Cardiac muscle cell (in vitro differentiated cells and primary cell): ENCODE results near the gene RAB30. TPM values are rescaled to one million over a fixed set of nuclear protein-coding genes. Genes with fewer than 3 reads are reported as not detected.
A peak's percentile ranks its signal among the peaks of the same experiment; 100 is the strongest.

Experiments used
- DNase-seq, 2 donors: peaks; one replicate each; pipeline versions ENCODE4 v3.0.0 to v3.0.0-alpha.2; 2010 to 2017; ENCODE audit warnings: low read depth in 1 of 2, low spot score in 1 of 2
- H3K27ac ChIP-seq: fragments of 200-600 bp; sonication (generic); 2 replicates; pipeline ENCODE4 v1.5.1; 2016
- H3K27me3 ChIP-seq: fragments of 200-600 bp; sonication (generic); 2 replicates; pipeline ENCODE4 v1.6.0; 2016; ENCODE audit warnings: control low read depth
- H3K36me3 ChIP-seq: fragments of 200-600 bp; sonication (generic); 2 replicates; pipeline ENCODE4 v1.5.1; 2016; ENCODE audit warnings: control low read depth
- H3K4me1 ChIP-seq: fragments of 200-600 bp; sonication (generic); 2 replicates; pipeline ENCODE4 v1.8.1; 2017; ENCODE audit warnings: low read depth, mild to moderate bottlenecking, mixed run types
- H3K4me3 ChIP-seq: fragments of 200-600 bp; sonication (generic); 2 replicates; pipeline ENCODE4 v1.5.1; 2016; ENCODE audit warnings: mild to moderate bottlenecking
- H3K9me3 ChIP-seq: fragments of 200-600 bp; sonication (generic); 2 replicates; pipeline ENCODE4 v1.5.1; 2017; ENCODE audit warnings: low read depth, mild to moderate bottlenecking, control low read depth
- polyA plus RNA-seq: library from polyadenylated mRNA; unstranded; fragments of >200 nt; fragmentation: Nextera tagmentation; extraction: Ambion mirVana; gene quantifications from 2 replicates; pipeline ENCODE4 v1.2.1, GENCODE V29; 2016
- total RNA-seq: library from RNA; depleted of rRNA; stranded (reverse); fragments of >200 nt; gene quantifications from 2 replicates; pipeline ENCODE4 v1.2.3, GENCODE V29; 2016
- TF ChIP-seq, protein P1 (sequence below): IDR thresholded peaks from 2 replicates; pipeline ENCODE4 v1.5.1; 2012; ENCODE audit warnings: low read depth, mild to moderate bottlenecking, low read length

The RAB30 gene
- total and polyA plus RNA-seq, 2 experiments from 2014 or later = 4.3 to 9.8 TPM

DNA sequence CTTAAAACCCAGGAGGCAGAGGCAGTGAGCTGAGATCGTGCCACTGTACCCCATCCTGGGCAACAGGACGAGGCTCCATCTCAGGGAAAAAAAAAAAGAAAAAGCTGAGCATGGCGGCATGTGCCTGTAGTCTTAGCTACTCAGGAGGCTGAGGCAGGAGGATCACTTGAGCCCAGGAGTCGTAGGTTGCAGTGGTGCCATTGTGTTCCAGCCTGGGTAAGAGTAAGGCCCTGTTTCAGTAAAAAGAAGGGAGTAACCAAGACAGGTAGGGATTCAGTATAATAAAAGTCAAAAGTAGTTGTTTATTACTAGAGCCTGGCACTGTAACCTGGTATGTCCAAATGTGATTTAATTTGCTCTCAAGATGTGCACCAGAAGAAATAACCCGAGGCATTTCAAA is 8.1 kb upstream of the RAB30 start:
- Histone ChIP-seq H3K4me3 (no peak overlapping the region), H3K27me3 (no peaks in the 10 kb centered on the region), H3K27ac (peak overlapping the region; percentile 56), H3K9me3 (no peaks in the 10 kb centered on the region), H3K36me3 (no peaks in the 10 kb centered on the region), H3K4me1 (no peaks in the 10 kb centered on the region)
- TF ChIP-seq, protein P1, sequence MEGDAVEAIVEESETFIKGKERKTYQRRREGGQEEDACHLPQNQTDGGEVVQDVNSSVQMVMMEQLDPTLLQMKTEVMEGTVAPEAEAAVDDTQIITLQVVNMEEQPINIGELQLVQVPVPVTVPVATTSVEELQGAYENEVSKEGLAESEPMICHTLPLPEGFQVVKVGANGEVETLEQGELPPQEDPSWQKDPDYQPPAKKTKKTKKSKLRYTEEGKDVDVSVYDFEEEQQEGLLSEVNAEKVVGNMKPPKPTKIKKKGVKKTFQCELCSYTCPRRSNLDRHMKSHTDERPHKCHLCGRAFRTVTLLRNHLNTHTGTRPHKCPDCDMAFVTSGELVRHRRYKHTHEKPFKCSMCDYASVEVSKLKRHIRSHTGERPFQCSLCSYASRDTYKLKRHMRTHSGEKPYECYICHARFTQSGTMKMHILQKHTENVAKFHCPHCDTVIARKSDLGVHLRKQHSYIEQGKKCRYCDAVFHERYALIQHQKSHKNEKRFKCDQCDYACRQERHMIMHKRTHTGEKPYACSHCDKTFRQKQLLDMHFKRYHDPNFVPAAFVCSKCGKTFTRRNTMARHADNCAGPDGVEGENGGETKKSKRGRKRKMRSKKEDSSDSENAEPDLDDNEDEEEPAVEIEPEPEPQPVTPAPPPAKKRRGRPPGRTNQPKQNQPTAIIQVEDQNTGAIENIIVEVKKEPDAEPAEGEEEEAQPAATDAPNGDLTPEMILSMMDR = no peak
- no peak for DNase-seq

DNA sequence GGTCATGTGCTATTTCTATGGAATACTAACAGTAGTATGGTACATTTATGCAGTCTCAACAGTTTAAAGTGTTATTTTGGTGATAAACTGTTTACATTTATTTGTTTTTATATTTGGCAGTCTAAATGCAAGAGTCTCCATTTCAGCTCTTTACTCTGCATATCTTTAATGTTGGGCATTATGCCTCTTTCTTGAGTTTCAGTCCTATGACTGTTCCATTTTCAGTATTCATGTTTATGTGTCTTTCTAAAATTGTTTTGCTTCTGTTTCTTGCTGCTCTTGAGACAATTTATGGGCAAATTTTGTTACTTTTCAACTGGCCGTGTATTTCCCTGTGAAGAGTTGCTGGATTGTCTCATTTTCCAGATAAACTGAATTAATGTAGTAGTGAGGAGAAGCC is 6.6 kb upstream of the RAB30 start:
- TF ChIP-seq, protein P1 = no peak
- Histone ChIP-seq H3K36me3 (peaks cover 2% of the 10 kb centered on the region), H3K4me3 (no peak overlapping the region), H3K9me3 (no peaks in the 10 kb centered on the region), H3K27ac (peak overlapping the region; percentile 44), H3K4me1 (peaks cover 4% of the 10 kb centered on the region), H3K27me3 (no peaks in the 10 kb centered on the region)
- DNase-seq = no peak

DNA sequence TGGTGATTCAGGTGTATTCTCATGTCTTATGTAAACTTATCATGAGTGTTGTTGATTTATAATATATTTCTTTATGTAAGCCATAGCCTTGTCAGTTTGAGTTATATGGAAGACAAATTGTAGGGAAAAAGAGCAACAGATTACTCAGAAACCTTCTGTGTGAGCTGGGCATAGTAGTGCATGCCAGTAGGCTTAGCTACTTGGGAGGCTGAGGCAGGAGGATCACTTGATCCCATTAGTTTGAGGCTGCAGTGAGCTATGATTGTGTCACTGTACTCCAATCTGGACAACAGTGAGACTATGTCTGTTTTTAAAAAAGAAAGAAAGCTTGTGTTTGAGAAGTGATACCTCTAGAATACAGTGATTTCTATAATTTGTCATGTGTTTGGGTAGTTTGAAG is 2.2 kb upstream of the RAB30 start:
- Histone ChIP-seq H3K4me3 (no peak overlapping the region), H3K9me3 (no peaks in the 10 kb centered on the region)

DNA sequence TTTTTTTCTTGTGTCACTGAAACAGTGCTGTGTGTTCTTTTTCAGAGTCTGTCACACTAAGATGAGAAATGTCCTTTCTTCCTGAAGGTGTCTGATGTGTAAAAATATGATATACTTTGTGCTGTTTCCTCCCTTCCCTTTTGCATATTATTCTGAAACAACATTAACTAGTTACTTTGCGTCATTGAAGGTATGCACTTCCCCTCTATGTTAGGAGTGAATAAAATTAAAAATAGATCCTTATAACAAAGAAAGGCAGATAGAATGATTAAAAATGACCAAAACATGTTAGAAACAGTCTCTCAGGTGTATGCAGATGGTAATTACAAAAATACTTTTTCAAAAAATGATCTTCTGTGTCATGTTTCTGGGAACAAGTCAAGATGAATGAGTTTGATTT is 1.6 kb upstream of the RAB30 start:
- no peaks in the 10 kb centered on the region for H3K27me3 ChIP-seq
- no peaks in the 10 kb centered on the region for H3K9me3 ChIP-seq
- TF ChIP-seq, protein P1 = no peak
- H3K27ac ChIP-seq = no peak overlapping the region
- peaks cover 2% of the 10 kb centered on the region for H3K36me3 ChIP-seq
- H3K4me1 ChIP-seq = peaks cover 19% of the 10 kb centered on the region
- H3K4me3 ChIP-seq = peak overlapping the region; percentile 83
- DNase-seq = no peak

More for the DNA sequence above, 2.2 kb upstream of the RAB30 start:
- H3K27ac ChIP-seq = no peak overlapping the region
- H3K36me3 ChIP-seq = peaks cover 2% of the 10 kb centered on the region
- H3K27me3 ChIP-seq = no peaks in the 10 kb centered on the region
- DNase-seq = no peak
- TF ChIP-seq, protein P1 = no peak
- H3K4me1 ChIP-seq = peaks cover 19% of the 10 kb centered on the region

DNA sequence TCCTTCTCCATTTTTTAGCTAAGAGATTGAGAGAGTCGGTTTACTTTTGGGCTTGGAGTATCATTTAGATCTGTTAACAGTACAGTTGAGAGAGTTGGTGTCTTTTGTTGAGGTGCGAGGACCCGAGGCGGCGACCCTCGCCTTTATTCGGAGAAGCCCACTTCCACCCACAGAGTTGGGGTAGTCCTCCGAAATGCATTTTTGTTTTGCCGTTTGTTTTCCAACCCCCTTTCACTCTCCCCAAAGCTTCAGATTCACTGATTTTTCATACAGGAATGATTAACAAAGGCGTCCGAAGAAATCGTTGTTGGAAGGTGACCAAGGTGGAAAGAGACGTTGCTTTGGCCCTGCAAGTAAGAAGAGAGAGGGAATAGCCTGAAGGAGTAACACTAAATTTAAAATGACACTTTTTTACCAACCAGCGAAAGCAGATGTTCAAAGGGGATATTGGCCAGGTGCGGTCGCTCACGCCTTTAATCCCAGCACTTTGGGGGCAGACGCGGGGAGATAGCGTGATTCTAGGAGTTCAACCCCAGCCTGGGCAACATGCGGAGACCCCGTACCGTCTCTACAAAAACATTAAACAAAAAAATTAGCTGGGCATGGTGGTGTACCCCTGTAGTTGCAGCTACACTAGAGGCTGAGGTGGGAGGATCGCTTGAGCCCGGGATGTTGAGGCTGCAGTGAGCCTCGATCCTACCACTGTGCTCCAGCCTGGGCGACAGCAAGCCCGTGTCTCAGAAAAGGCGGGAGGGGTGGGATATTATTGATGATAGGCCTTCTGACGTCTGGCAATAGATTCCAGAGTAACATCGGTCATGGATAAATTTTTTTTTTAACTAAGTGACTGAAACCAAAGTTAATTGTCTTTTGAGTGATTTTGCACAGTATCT is 899 bp upstream of the RAB30 start:
- peak in 1 of 2 donors; percentile 11 for DNase-seq
- Histone ChIP-seq H3K4me1 (peaks cover 19% of the 10 kb centered on the region), H3K4me3 (peak overlapping the region; percentile 83), H3K27me3 (no peaks in the 10 kb centered on the region), H3K9me3 (no peaks in the 10 kb centered on the region), H3K27ac (peak overlapping the region; percentile 90), H3K36me3 (peaks cover 2% of the 10 kb centered on the region)
- TF ChIP-seq, protein P1 = no peak
